ENCODE data around the gene KCTD19.

The KCTD19 gene

GRCh38 chr16:67277294-67277998 lies 49.1 kb downstream of the KCTD19 start:
- no peak for TF ChIP-seq CTCF (IDR thresholded peaks at IDR 0.05; ENCODE audit: borderline replicate concordance, control extremely low read depth, extremely low read depth, insufficient read depth, missing control alignments)
- DNase-seq (ENCODE audit: low spot score), result no peak

GRCh38 chr16:67275321-67275720 lies 51.2 kb downstream of the KCTD19 start:
- no peak for DNase-seq (ENCODE audit: low spot score)
- in situ Hi-C loops (cut with MboI; ENCODE audit: low sequenced_read_pairs, unreplicated experiment), result no loop called here
- TF ChIP-seq CTCF (IDR thresholded peaks at IDR 0.05; ENCODE audit: borderline replicate concordance, control extremely low read depth, extremely low read depth, insufficient read depth, missing control alignments), result no peak

More at GRCh38 chr16:67277294-67277998, 49.1 kb downstream of the KCTD19 start:
- in situ Hi-C loops (cut with MboI; ENCODE audit: low sequenced_read_pairs, unreplicated experiment), result no loop called here

- no peak for TF ChIP-seq CTCF (IDR thresholded peaks at IDR 0.05; ENCODE audit: borderline replicate concordance, control extremely low read depth, extremely low read depth, insufficient read depth, missing control alignments)
- no peak for DNase-seq (ENCODE audit: low spot score)
- in situ Hi-C loops (cut with MboI; ENCODE audit: low sequenced_read_pairs, unreplicated experiment), result loop anchor here (25.0 kb wide), 1 partner anchor 141 kb away; the partner anchor contains the start of gene ZDHHC1
Observed at GRCh38 chr16:67271446-67271845, 55.1 kb downstream of the KCTD19 start.

GRCh38 chr16:67270931-67271338 lies 55.6 kb downstream of the KCTD19 start:
- no peak for TF ChIP-seq CTCF (IDR thresholded peaks at IDR 0.05; ENCODE audit: borderline replicate concordance, control extremely low read depth, extremely low read depth, insufficient read depth, missing control alignments)
- in situ Hi-C loops (cut with MboI; ENCODE audit: low sequenced_read_pairs, unreplicated experiment), result loop anchor here (25.0 kb wide), 1 partner anchor 141 kb away; the partner anchor contains the start of gene ZDHHC1
- DNase-seq (ENCODE audit: low spot score), result no peak

GRCh38 chr16:67269766-67270165 lies 56.8 kb downstream of the KCTD19 start:
- in situ Hi-C loops (cut with MboI; ENCODE audit: low sequenced_read_pairs, unreplicated experiment), result loop anchor here (25.0 kb wide), 1 partner anchor 143 kb away; the partner anchor contains the start of gene ZDHHC1
- no peak for DNase-seq (ENCODE audit: low spot score)
- no peak for TF ChIP-seq CTCF (IDR thresholded peaks at IDR 0.05; ENCODE audit: borderline replicate concordance, control extremely low read depth, extremely low read depth, insufficient read depth, missing control alignments)

GRCh38 chr16:67268136-67268579 lies 58.4 kb downstream of the KCTD19 start:
- in situ Hi-C loops (cut with MboI; ENCODE audit: low sequenced_read_pairs, unreplicated experiment), result loop anchor here (25.0 kb wide), 1 partner anchor 144 kb away; the partner anchor contains the start of gene ZDHHC1
- no peak for DNase-seq (ENCODE audit: low spot score)
- no peak for TF ChIP-seq CTCF (IDR thresholded peaks at IDR 0.05; ENCODE audit: borderline replicate concordance, control extremely low read depth, extremely low read depth, insufficient read depth, missing control alignments)

Data from GM13976 (cell line).